GM12892 (cell line): ENCODE measurements around the gene MISP.
A peak's percentile ranks its signal among the peaks of the same experiment; 100 is the strongest.

Source experiments
- POLR2A ChIP-seq: IDR thresholded peaks from 2 replicates; pipeline ENCODE4 v1.6.1; 2011; ENCODE audit warnings: low read depth, low read length, control low read depth
- POLR2AphosphoS5 ChIP-seq: IDR thresholded peaks from 2 replicates; pipeline ENCODE4 v1.6.1; 2011; ENCODE audit warnings: low read depth, low read length, control low read depth
- TAF1 ChIP-seq: IDR thresholded peaks from 2 replicates; pipeline ENCODE4 v1.6.1; 2011; ENCODE audit warnings: low read depth, mild to moderate bottlenecking, control low read depth, low read length, borderline replicate concordance

DNA sequence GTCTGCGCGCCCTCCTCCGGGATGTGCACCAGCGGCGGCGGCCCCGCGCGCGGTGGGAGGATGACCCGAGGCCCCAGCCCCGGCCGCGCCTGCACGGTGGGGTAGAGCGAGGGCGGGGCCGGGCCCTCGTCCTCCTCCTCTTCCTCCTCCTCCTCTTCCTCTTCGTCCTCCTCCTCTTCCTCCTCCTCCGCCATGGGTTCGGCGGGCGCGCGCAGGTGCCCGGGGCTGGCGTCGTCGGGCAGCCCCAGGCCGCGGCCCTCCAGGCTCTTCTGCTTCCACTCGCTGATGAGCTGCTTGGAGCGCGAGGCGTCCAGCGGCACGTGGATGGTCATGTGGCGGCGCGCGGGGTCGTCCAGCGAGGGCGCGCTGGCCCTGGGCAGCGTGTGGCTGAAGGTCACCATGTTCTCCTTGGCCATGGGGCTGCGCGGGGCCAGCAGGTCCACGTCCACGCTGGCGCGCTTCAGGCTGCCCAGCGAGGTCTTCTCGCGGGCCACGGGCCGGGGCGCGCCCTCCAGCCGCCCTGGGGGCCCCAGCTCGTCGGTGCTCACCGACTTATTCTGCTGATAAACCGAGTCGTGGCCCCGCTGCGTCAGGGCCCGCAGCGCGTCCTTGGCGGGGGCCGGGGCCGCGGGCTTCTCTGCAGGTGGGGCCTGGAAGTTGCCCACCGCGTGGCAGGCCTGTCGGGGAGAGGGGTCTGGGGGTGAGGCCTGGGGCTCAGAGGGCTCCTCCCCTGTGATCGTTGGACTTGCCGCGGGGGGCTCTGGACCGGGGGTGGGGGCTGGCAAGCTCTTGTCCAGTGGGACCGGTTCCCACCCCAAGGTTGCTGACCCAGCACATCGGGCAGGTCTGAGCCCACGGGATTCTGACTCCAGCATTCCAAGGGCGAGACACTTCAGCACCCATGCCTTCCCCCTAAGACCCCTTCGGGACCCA lies 62.6 kb downstream of the MISP start:
- TF ChIP-seq TAF1, result no peak
- TF ChIP-seq POLR2AphosphoS5, result peak; percentile 73
- TF ChIP-seq POLR2A, result no peak; the same call in none of the 2 replicates
